ENCODE measurements around the gene SH3BP4.

- no peak for TF ChIP-seq CEBPB (IDR thresholded peaks at IDR 0.05; ENCODE audit: borderline replicate concordance in 1 of 2, low read depth in 2 of 2, low read length in 2 of 2)
- TF ChIP-seq POLR2A (IDR thresholded peaks at IDR 0.05; ENCODE audit: low read depth, low read length), result no peak
- TF ChIP-seq FOXM1 (IDR thresholded peaks at IDR 0.05; ENCODE audit: low read depth, low read length), result no peak
- TF ChIP-seq HDAC6 (IDR thresholded peaks at IDR 0.05; ENCODE audit: unreplicated experiment), result no peak
- TF ChIP-seq RB1 (IDR thresholded peaks at IDR 0.05; ENCODE audit: borderline replicate concordance), result no peak
- no peak for TF ChIP-seq DPF2 (IDR thresholded peaks at IDR 0.05)
Measured at GRCh38 chr2:234929002-234929401, 22.8 kb upstream of the SH3BP4 start.

Data from GM12878 (cell line).